HG03575 (cell line): Measurements from ENCODE around the gene UBE2E2.

Source experiments
- ATAC-seq: cut with Tn5 transposase; IDR thresholded peaks from one replicate; pipeline ENCODE4 v1.9.1; 2021; ENCODE audit not compliant: unreplicated experiment, insufficient number of reproducible peaks, low FRiP score; ENCODE audit errors: extremely low read depth

Gene UBE2E2

DNA sequence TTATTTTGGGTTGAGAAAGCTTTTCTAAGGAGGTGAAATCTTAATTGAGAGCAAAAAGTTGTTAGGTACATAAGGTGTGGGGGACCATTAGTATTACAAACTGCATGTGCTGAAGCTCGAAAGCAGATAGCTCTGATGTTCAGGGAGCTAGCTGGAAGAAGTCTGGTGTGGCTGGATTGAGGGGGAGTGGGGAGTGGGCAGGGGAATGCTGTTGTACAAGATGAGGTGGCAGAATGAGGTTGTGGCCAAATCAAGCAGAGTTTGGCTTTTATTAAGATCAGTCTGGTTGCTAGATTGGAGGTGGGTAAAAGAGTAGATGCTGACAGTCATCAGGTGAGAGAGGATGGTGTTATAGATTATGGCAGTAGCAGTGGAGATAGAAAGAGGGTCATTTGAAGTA, 32.1 kb downstream of the UBE2E2 start:
- ATAC-seq, result no peak

DNA sequence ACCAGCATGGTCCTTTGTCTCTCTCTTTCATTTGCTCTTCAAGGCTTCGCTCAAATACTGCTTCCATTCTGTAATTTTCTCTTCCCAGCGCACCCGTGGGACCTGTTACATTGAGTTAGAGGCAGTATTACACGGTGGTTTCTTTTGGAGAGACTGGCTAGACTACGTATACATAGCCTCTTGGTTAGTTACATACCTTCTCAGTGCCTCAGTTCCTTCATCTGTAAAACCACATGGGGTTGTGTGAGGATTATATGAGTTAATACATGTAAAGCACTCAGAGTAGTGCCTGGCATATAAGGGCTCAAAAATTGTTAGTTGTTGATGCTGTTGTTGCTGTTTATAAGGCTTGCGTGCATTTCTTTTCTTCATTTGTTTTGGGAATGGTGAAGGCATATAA, 33.8 kb downstream of the UBE2E2 start:
- ATAC-seq, result no peak

DNA sequence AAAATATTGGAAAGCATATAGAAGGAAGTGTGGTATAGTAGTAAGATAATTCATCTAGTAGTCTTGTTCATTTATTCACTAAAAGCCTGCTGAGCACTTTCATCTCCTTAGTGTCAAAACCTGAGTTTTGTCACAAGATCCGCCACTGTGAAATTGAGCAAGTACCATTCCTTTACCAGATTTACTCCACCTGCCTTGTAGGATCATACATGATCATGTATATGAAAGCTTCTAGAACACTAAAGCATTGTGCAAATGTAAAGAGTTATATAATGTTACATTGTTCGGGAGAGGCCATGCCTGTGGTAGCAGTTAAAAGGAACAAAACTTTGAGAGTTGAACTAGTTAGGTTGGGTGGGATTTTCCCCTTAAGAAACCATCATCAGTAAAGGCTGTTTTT, 35.0 kb downstream of the UBE2E2 start:
- no peak for ATAC-seq

DNA sequence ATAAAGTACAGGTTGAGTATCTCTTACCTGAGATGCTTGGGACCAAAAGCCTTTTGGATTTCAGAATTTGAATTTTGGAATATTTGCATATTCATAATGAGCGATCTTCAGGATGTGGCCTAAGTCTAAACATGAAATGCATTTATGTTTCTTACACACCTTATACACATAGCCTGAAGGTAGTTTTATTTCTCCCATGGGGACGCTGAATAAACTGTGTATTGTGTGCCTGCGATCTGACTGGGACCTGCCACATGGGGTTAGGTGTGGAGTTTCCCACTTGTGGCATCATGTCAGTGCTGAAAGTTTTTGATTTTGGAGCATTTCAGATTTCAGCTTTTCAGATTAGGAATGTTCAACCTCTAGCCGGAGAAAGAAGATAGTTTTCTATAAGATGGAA, 35.5 kb downstream of the UBE2E2 start:
- no peak for ATAC-seq

DNA sequence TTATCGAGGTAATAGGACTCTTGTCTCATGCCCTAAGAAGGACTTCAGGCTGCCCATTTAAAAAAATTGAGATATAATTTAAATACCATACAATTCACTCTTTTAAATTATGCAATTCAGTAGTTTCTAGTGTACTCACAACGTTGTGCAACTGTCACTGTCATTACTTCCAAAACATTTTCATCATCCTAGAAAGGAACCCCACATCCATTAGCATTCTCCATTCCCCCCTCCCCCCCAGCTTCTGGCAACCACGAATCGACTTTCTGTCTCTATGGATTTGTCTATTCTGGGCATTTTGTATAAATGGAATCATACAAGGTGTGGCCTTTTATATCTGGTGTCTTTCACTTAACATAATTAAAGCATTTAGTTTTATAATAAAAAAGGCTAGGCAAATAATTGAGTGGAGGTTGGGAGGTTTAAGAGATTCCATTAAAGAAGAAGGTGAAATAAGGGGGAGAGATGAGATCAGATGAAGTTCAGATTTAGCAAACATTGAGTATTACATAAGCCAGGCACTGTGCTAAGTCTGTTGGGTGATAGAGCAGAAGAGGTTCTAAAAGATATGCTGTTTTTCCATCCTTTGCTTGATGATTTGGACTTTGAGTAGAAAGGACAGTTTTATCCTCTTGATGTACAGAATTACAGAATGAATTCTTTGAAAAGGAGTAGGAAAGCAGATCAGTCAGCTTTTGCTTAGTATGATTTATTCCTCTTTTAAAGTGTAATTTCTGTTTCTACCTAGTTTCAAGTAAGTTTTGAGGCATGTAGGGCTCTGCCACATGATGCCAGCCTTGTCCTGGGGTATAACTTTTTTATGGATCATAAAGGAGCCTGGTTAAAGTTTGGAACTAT, 36.3 kb downstream of the UBE2E2 start:
- no peak for ATAC-seq

DNA sequence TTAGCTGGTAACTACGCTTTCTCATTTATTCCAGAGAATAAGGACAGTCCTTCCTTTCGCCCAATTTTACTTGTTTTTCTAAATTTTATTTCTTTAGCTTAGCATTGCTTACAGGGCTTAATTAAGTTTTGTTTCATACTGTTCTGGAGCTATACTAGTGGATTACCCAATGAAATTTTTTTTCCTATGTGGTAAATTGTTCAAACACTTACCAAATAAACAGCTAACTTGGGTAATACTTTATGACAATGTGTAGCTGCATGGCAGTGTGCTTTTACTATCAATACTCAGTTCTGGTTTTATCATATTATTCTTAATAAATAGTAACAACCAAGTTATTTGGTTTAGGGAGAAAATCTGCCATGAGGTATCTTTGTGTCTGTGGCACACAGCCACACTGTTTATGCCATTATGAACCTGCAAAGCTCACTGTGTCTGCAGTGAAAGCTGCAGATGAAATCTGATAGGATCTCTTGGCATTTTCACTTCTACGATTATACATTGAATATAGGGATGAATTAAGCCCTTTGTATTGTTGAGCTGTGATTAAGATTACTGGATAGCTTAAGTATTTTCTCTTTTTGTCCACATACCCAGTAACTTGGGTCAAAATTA, 37.2 kb downstream of the UBE2E2 start:
- ATAC-seq, result no peak

DNA sequence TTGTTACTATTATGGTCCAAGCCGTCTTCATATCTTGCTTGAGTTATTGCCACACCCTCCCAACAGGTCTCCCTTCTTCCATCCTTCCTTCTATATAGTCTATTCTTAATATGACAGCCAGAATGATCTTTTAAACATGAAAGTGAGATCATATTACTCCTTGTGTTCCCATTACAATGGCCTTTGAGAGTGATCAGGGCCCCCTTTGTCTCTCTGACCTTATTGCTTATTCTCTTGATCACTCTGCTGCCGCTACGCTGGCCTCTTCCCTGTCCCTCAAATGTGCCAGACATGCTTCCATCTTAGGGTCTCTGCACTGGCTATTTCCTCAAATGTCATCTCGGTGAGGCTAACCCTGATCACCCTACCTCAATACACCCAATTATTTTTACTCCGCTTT, 38.1 kb downstream of the UBE2E2 start:
- ATAC-seq, result no peak

DNA sequence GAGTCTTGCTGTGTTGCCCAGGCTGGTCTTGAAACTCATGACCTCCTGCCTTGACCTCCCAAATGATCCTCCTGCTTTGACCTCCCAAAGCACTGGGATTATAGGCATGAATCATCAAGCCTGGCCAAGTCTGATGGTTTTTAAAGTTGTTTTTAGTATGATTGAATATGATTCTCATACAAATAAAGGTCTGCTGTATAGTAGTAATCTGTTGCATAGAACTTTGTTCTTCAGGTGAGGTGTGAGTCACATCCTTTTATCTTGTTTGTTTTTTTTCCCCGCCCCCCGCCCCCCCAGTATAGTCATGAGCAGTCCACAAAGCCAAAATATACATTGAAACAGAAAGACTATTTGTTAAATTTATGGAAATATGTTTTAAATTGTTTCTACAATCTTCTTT, 39.0 kb downstream of the UBE2E2 start:
- ATAC-seq, result no peak

DNA sequence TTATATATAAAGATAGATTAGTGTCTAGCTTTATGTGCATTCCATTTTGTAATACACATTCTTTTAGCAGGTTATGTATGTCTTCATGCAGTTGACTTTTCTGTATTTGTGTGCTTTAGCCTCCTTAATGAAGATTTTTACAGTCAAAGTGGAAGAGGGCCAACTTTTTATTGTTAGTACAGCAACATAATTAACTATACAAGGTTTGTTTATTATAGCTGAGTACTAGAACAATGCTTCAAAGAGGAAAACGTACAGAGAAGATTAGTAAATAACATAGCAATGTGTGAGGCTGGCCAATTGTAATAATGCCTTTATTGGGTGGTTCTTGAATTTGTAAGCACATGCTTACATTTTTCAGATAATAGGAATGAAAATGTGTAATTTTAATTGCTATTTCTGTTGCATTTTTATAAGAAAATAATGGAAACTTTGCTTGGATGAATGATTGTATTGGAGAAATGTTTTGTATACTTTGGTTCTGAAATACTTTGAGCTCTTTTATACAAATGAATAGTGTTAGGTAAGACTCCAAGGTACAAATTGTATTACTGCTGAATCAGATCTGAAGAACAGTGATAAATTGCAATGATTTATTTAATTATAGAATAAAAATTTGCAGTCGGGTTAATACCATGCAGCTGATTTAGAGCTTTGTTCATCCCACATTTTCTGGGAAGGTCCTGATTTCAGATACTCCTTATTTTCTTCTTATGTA, 41.4 kb downstream of the UBE2E2 start:
- ATAC-seq, result no peak

DNA sequence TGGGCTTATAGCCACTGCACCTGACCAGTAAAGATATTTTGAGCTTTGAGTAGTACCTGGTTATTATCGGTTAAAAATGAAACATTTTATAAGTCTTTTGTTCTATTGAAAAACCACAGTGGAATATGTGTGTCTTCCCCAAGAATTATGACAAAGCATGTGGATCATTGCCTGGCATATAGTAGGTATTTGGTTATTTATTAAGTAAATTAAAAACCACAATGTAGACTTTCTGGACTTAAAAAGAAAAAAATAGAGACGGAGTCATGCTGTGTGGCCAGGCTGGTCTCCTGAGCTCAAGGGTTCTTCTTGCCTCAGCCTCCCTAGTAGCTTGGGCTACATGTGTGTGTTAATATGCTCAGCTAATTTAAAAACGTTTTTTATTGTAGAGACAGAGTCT, 43.5 kb downstream of the UBE2E2 start:
- ATAC-seq, result no peak

DNA sequence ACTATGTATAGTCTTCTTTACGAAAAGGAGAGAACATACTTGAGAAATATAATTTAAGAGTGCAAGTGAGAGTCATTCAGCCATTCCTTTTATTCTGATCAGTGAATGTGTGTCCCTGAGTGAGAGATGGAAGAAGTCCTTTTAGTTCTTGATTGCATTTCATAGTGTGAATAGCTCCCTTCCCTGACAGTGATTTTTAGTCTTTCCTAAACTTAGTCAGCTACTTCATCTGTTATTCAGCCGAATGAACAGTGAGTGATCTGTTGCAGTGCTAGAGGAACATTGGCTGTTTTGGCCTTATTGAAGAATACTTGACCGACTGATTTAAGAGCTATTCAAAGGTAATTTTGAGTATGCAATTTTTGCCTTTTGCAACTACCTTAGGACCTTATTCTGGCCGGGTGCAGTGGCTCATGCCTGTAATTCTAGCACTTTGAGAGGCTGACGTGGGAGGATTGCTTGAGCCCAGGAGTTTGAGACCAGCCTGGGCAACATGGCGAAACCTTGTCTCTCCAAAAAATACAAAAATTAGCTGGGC, 45.5 kb downstream of the UBE2E2 start:
- ATAC-seq, result no peak

DNA sequence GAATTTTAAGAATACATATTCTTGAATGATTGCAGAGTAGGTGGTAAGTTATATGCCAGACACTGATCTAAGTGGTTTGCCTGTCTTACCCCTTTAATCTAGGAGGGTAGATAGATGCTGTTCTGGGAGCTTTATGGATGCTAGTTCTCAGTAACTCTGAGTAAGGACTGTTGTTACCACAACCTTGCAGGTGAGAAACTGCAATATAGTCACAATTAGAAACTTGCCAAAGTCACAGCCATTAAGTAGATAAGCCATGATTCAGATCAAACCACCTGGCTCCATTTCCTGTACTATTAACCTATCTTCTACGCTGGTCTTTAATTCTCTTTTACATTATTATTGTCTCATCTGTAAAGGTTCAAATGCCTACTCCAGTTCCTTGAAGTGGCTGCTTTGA, 46.8 kb downstream of the UBE2E2 start:
- ATAC-seq, result no peak

DNA sequence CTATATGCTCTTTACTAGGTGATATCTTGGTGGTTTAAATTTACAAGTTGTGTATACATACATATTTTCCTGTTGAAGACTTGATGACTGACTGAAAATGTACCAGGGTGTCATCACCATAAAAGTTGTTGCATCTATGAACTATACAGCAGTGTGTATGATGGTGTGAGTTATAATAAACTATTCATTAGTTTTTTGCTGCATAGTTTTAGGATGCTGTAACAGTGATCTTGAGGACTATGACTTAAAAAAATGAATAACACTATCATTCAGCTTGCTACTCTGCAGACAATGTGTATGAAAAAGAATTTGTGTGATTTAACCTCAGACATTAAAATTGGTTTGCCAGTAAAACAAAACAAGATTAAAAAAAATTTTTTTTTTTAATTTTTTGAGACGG, 49.0 kb downstream of the UBE2E2 start:
- ATAC-seq, result no peak

DNA sequence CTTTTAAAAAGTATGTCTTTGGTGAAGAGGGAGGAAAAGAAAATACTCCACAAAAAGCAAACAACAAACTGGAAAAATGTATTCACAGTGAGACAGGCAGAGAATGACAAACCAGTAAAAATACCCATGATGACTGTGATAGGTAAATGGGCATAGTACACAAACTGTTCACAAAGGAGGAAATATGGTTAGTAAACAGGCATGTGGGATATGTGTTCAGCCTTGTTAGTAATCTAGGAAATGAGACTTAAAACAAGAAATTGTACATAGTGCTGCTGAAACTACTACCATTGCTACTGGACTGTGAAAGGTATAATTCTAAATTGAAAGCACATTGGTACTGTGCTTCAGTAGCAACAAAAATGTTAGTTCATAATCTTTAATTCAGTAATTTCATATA, 50.1 kb downstream of the UBE2E2 start:
- ATAC-seq, result peak; percentile 75

DNA sequence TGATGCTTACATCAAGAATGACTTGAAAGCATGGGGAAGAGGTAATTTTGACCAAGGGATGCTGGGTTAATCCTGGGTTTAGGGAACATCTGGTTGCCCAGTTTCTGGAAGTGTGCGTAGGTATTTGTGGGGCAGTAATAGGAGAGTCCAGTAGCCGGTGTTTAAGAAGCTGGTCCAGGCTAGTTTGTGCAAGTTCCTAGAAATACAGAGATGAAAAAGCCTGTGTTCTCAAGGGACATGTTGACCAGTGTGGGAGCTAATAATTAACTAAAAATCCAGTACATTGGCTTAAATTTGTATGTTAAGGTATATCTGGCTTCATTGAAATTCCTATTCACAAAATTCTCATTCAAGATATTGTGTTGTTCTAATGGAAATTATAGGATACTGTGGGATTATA, 51.2 kb downstream of the UBE2E2 start:
- no peak for ATAC-seq

DNA sequence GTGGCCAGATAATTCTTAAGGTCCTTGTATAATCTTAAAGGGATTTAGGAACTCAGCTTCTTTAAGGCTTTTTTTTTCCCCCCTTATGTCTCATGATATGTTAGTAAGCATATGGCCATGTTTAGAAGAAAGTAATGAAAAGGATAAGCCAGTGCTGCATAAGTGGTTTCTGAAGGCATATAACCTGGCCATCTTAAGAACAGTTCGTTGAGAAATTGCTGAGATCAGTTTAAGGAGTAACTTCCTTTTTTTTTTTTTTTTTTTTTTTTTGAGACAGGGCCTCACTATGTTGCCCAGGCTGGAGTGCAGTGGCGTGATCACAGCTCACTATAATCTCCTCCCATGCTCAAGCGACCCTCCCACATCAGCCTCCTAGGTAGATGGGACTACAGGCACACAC, 51.7 kb downstream of the UBE2E2 start:
- no peak for ATAC-seq

DNA sequence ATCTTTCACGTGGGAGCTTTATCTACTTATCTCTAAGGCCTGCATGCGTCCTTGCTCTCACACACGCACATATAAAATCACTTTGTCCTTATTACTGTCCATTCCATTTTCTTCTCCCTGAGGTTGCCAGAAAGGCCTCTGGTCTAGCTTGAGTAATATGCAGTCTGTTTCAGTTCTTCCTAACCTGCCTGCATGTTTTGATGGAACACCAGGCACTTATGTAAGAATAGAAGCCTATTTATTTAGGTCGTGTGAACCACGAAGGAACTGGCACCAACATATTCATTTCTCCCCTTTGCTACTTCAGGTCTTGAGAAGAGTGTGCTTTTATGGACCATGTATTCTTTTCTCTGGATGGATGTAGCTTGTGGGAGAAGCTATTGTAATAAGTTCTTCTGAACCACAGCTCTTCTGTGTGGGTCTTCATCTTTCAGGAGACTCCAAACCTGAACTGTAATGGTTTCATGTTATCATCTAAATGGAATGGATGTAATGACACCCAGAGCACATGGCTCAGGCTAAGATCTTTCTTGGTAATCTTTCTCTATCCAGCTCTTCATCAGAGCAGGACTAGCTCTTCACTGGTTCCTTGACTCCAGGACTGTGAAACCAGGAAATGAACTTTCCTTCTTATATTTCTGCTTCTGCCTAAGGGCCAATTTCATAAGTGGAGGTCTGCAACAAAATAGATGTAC, 53.8 kb downstream of the UBE2E2 start:
- no peak for ATAC-seq

DNA sequence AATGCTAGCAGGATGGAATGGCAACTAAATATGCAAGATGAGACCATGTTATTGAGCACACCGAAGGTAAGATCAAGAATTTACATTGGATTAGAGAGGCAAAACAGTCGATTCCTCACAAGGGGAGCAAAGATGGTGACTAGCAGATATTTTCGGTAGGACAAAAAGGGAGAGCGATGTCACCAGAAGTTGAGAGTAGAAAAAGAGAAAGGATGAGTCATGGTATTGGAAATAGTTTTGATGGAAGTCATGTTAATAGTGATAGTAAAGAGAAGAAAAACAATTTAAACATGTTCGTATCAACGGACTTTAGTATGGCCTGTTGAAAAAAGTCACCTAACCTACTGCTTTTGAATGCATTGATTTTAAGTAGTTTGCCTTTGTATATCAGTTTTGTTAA, 55.0 kb downstream of the UBE2E2 start:
- no peak for ATAC-seq

DNA sequence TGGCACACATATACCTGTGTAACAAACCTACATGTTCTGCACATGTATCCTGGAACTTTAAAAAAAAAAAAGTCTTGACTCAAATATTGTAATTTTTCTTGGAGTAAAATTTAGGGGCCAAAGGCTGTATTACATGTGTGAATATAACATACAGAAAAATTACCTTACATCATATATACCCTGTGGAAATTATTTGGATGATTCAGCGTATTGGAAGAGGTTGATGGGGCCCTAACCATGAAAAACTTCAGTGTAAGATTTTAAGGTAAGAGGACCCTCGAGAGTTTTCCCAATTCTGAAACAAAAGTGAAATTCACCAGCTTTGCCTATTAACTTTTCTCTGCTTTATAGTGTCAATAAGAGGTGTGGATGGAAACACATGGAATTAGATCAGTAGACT, 56.4 kb downstream of the UBE2E2 start:
- ATAC-seq, result no peak
